Activated CD4-positive, alpha-beta memory T cell treated with anti-CD3 and anti-CD28 coated beads for 36 hours (primary cell): ENCODE results near the gene LARP4B. TPM values are rescaled to one million over a fixed set of nuclear protein-coding genes. Genes with fewer than 3 reads are reported as not detected.

ENCODE experiments used
- CTCF ChIA-PET: fragments of 350-600 bp; sonication (Branson Sonifier 250); formaldehyde crosslinking; loops from one replicate; lab custom pipeline; 2021; ENCODE audit warnings: antibody characterized with exemption, inconsistent platforms; lab: Charles Lee
- POLR2A ChIA-PET: fragments of 350-600 bp; sonication (Branson Sonifier 250); formaldehyde crosslinking; loops from one replicate; lab custom pipeline; 2021; ENCODE audit warnings: antibody characterized with exemption; lab: Charles Lee
- DNase-seq: peaks from one replicate; pipeline ENCODE4 v3.0.0-alpha.2; 2020
- H3K27ac Mint-ChIP-seq: one replicate; pipeline ENCODE4 v1.8.0; 2021; ENCODE audit warnings: mixed read lengths
- H3K27me3 Mint-ChIP-seq: one replicate; pipeline ENCODE4 v1.8.0; 2021; ENCODE audit warnings: mixed read lengths
- H3K36me3 Mint-ChIP-seq: one replicate; pipeline ENCODE4 v1.8.0; 2021; ENCODE audit warnings: mixed read lengths
- H3K4me1 Mint-ChIP-seq: one replicate; pipeline ENCODE4 v1.8.0; 2021; ENCODE audit warnings: low read depth, mixed read lengths
- H3K4me3 Mint-ChIP-seq: one replicate; pipeline ENCODE4 v1.8.0; 2021; ENCODE audit warnings: mild to moderate bottlenecking, mixed read lengths
- H3K9me3 Mint-ChIP-seq: one replicate; pipeline ENCODE4 v1.8.0; 2021; ENCODE audit warnings: mixed read lengths
- intact Hi-C: fragments of 100-400 bp; cut with micrococcal nuclease; formaldehyde crosslinking; loops from one replicate; pipeline ENCODE4 v1.15.1; 2023
- total RNA-seq, 2 experiments: library from RNA; stranded (reverse); gene quantifications; one replicate each; pipeline ENCODE4 v1.2.3, GENCODE V29; 2021

LARP4B gene
- total RNA-seq, 2 experiments from 2014 or later: 92.1 to 95.0 TPM

DNA sequence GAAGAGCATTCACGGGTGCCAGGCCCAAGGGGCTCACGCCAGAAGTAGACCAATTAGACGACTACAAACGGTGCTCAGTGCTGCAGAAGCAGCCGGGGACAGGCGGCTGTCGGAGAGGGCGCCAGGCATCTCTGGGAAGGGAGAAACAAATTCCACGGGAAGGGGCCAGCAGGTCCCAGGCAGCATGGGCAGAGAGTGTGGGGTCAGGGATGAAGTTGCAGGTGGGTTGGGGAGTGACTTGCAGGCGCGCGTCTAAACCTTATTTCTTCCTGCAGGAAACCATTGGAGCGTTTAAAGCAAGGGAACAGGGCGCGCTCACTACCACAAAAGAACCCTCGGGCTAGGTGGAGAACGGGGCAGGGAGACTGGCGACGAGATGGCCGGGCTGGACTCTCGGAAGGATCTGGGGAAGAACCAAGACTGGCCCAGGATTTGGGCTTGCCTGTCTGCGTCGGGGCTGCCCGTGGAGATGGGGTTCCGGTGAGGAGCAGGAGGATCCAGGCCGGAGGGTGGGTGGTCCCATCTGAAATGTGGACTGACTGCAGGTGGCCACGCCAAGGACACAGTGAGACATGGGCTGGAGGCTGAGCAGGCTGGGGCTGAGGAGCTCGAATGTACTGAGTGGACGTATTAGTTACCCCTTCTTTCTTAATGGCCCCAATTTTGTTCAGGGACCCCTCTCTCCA is 125.7 kb downstream of the LARP4B start:
- ChIA-PET POLR2A (no interaction called here), CTCF (no interaction called here)
- Mint-ChIP-seq H3K27ac (no peak overlapping the region), H3K9me3 (no peaks in the 10 kb centered on the region), H3K27me3 (no peaks in the 10 kb centered on the region), H3K4me1 (no peaks in the 10 kb centered on the region), H3K36me3 (peaks cover 24% of the 10 kb centered on the region), H3K4me3 (no peak overlapping the region)
- intact Hi-C loops: no loop called here
- no peak for DNase-seq

DNA sequence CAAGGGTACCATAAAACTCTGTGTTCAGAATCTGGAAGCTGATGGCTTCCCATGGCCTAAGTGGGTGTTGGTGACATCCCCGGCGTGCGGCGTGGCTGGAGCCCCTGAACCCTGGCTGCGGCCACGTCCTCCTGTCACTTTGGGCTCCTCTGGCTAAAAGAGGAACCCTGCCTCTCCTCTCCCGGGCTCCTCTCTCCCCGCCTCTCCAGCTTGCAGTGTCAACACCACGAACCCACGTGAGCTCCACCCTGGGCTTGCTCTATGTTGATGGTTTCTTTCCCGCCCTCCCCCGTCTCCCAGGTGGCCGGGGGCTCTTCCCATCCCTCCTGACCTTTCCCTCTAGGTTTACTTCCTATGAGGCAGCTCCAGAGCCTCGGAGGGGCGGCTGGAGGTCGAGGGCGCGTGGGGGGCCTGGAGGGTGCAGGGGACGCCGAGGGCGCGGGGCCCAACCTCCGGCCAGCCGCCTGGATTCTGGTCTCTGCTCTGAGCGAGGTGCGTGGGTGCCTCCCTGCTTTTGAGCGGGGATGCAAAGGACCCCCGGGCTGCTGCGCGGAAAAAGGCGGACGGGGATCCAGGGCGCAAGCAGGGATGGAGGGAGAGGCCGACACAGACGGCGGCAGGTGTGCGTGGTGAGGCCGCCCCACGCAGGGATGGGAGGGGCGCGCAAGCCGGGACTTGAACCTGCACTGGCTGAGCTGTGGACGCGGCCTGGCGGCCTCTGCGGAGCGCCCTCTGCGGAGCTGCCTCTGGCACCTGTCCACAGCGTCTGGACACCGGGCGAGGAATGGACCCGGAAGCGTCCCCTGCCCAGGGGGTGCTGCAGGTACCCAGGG is 126.5 kb downstream of the LARP4B start:
- H3K4me1 Mint-ChIP-seq: no peaks in the 10 kb centered on the region
- no peaks in the 10 kb centered on the region for H3K27me3 Mint-ChIP-seq
- ChIA-PET POLR2A (no interaction called here), CTCF (no interaction called here)
- intact Hi-C loops: no loop called here
- peaks cover 20% of the 10 kb centered on the region for H3K36me3 Mint-ChIP-seq
- DNase-seq: peak; percentile 8
- no peak overlapping the region for H3K4me3 Mint-ChIP-seq
- H3K9me3 Mint-ChIP-seq: peaks cover 5% of the 10 kb centered on the region
- H3K27ac Mint-ChIP-seq: no peak overlapping the region

GRCh38 chr10:804191-804781 is 127.2 kb downstream of the LARP4B start:
- Mint-ChIP-seq H3K27ac (no peak overlapping the region), H3K4me3 (no peak overlapping the region), H3K27me3 (no peaks in the 10 kb centered on the region), H3K9me3 (peaks cover 9% of the 10 kb centered on the region), H3K4me1 (no peaks in the 10 kb centered on the region), H3K36me3 (peaks cover 22% of the 10 kb centered on the region)
- CTCF ChIA-PET: no interaction called here
- intact Hi-C loops: no loop called here
- DNase-seq: peak; percentile 17
- POLR2A ChIA-PET: no interaction called here

DNA sequence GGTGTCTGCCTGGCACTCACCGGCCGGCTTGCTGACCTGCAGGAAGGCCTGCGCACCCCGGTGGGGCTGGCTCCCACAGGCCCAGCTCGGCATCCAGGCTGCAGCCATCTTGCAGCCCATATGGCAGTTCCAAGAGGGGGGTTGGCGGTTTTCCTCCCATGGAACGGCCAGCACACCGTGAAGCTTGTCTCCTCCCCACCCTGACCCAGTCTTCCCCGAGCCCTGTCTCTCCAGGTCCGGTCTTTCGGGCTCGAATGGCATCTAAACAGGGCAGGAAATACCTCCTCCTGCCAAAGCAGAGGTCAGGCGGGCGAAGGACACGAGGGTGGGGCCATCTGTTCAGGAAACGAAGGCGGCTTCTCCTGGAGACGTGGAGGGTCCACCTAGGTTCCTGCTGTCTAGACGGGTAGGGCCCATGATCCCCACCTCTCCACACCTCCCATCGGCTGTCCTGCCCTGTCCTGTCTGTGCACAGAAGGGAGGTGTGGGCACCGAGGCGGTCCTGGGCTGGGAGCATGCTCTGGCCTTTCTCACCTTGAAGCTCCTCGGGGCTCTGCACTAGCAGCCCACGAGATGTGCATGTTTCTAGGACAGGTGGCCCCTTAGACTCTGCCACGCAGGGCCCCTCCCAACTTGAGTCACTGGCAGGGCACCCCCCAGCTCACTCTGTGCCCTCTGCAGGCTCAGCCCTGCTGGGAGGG is 128.3 kb downstream of the LARP4B start:
- Mint-ChIP-seq H3K27me3 (no peaks in the 10 kb centered on the region), H3K9me3 (peaks cover 20% of the 10 kb centered on the region)

DNA sequence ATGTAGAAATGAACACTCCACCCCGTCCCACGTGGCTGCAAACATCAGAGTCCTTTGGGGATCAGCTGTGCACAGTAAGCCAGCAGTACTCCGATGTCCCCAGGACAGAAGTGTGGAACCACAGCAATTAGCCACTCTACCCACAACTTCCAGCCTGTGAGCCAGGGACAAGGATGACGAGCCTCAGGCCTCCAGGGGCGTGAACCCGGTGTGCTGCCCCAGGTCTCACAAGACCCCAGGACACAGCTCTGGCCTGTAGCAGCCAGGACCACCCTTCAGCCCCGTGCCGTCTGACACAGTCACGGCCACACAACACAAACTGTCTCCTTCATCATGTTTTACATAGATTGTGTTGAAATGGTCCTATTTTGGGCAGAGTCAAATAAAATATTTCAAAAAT is 129.0 kb downstream of the LARP4B start:
- CTCF ChIA-PET: no interaction called here

More for the DNA sequence above, 128.3 kb downstream of the LARP4B start:
- no peak overlapping the region for H3K27ac Mint-ChIP-seq
- H3K36me3 Mint-ChIP-seq: peaks cover 14% of the 10 kb centered on the region
- H3K4me3 Mint-ChIP-seq: no peak overlapping the region
- no peaks in the 10 kb centered on the region for H3K4me1 Mint-ChIP-seq
- CTCF ChIA-PET: no interaction called here
- intact Hi-C loops: no loop called here
- peak; percentile 6 for DNase-seq
- POLR2A ChIA-PET: no interaction called here

DNA sequence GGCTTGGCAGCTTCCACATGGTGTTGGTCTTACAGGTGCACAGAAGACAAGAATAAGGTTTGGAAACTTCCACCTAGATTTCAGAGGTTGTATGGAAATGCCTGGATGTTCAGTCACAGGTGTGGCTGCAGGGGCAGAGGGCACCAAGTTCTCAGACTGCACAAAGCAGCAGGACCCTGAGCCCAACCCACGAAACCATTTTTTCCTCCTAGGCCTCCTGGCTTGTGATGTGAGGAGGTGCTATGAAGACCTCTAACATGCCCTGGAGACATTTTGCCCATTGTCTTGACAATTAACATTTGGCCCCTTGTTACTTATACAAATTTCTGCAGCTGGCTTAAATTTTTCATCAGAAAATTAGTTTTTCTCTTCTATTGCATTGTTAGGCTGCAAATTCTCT is 134.3 kb downstream of the LARP4B start:
- CTCF ChIA-PET: no interaction called here
- peaks cover 17% of the 10 kb centered on the region for H3K36me3 Mint-ChIP-seq
- no peak overlapping the region for H3K4me3 Mint-ChIP-seq
- no peaks in the 10 kb centered on the region for H3K27me3 Mint-ChIP-seq
- H3K4me1 Mint-ChIP-seq: no peaks in the 10 kb centered on the region
- no peak overlapping the region for H3K27ac Mint-ChIP-seq
- intact Hi-C loops: no loop called here
- peaks cover 46% of the 10 kb centered on the region for H3K9me3 Mint-ChIP-seq
- POLR2A ChIA-PET: no interaction called here
- no peak for DNase-seq

More for the DNA sequence above, 129.0 kb downstream of the LARP4B start:
- Mint-ChIP-seq H3K27ac (no peak overlapping the region), H3K27me3 (no peaks in the 10 kb centered on the region), H3K9me3 (peaks cover 25% of the 10 kb centered on the region), H3K36me3 (peaks cover 13% of the 10 kb centered on the region), H3K4me1 (no peaks in the 10 kb centered on the region), H3K4me3 (no peak overlapping the region)
- peak; percentile 3 for DNase-seq
- intact Hi-C loops: no loop called here
- POLR2A ChIA-PET: no interaction called here

GRCh38 chr10:796233-796632 is 135.3 kb downstream of the LARP4B start:
- peaks cover 17% of the 10 kb centered on the region for H3K36me3 Mint-ChIP-seq
- no peak overlapping the region for H3K4me3 Mint-ChIP-seq
- H3K27ac Mint-ChIP-seq: no peak overlapping the region
- CTCF ChIA-PET: no interaction called here
- POLR2A ChIA-PET: no interaction called here
- no peaks in the 10 kb centered on the region for H3K4me1 Mint-ChIP-seq
- peaks cover 46% of the 10 kb centered on the region for H3K9me3 Mint-ChIP-seq
- H3K27me3 Mint-ChIP-seq: no peaks in the 10 kb centered on the region
- intact Hi-C loops: no loop called here
- DNase-seq: no peak

DNA sequence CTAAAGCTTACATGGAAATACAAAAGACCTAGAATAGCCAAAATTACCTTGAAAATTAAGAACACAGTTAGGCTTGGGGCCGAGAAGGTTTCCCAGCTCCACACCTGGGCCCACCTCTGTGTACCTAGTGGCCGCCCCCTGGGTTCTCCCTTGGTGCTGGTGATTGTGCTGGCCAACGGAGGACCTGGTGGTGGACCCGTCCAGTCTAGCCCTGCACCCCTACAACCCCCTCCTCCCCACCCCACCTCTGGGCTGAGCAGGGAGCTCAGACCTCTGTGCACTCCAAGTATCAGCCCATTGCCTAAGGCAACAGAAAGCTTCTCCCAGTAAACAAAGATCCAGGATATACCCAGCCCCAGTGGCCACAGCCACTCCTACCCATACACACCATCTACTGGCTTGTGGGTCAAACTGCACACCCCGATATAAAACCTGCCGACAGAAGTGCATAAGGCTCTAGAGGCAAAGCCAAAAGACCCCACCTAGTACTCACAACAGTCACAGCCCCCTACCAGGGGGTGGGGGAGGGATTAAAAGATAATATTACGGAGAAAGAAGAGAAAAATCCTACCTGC is 137.0 kb downstream of the LARP4B start:
- intact Hi-C loops: no loop called here
- H3K9me3 Mint-ChIP-seq: peaks cover 38% of the 10 kb centered on the region
- H3K27me3 Mint-ChIP-seq: no peaks in the 10 kb centered on the region
- ChIA-PET POLR2A (no interaction called here), CTCF (no interaction called here)
- H3K4me3 Mint-ChIP-seq: no peak overlapping the region
- no peaks in the 10 kb centered on the region for H3K4me1 Mint-ChIP-seq
- peaks cover 12% of the 10 kb centered on the region for H3K36me3 Mint-ChIP-seq
- no peak for DNase-seq
- no peak overlapping the region for H3K27ac Mint-ChIP-seq

DNA sequence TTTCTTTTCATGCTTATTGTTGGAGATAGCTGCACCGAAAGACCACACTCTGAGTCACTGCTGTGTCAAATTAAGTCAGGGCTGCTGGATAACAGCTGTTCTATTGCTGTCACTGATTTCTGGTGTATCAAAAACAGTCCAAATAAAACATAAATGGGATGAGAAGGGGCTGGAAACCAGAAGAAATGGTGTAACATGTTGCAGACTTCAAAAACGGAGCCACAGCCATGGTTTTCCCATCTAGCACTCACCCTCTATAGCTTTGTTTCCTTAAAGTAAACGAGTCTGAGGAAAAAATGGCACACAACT is 138.8 kb downstream of the LARP4B start:
- peaks cover 11% of the 10 kb centered on the region for H3K36me3 Mint-ChIP-seq
- H3K9me3 Mint-ChIP-seq: peaks cover 23% of the 10 kb centered on the region
- ChIA-PET CTCF (no interaction called here), POLR2A (no interaction called here)
- H3K27ac Mint-ChIP-seq: no peak overlapping the region
- no peak for DNase-seq
- intact Hi-C loops: no loop called here
- H3K4me3 Mint-ChIP-seq: no peak overlapping the region
- no peaks in the 10 kb centered on the region for H3K4me1 Mint-ChIP-seq
- H3K27me3 Mint-ChIP-seq: no peaks in the 10 kb centered on the region

GRCh38 chr10:792083-792791 is 139.3 kb downstream of the LARP4B start:
- H3K9me3 Mint-ChIP-seq: peaks cover 18% of the 10 kb centered on the region
- POLR2A ChIA-PET: no interaction called here
- H3K27ac Mint-ChIP-seq: no peak overlapping the region
- CTCF ChIA-PET: no interaction called here
- no peaks in the 10 kb centered on the region for H3K4me1 Mint-ChIP-seq
- DNase-seq: peak; percentile 3
- intact Hi-C loops: no loop called here
- no peak overlapping the region for H3K4me3 Mint-ChIP-seq
- H3K36me3 Mint-ChIP-seq: peaks cover 8% of the 10 kb centered on the region
- no peaks in the 10 kb centered on the region for H3K27me3 Mint-ChIP-seq

DNA sequence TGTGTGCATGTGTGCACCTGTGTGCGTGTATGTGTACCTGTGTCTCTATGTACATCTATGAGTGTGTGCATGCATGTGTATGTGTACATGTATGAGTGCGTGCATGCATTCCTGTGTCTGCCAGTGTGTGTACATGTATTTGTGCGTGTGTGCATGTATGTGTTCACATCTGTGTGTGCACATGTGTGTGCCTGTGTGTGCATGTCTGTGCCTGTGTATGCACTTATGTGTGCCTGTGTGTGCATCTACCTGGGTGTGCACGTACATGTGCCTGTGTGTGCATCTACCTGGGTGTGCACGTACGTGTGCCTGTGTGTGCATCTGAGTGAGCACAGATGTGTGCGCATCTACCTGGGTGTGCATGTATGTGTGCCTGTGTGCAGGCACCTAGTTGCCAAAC is 139.9 kb downstream of the LARP4B start:
- no peaks in the 10 kb centered on the region for H3K27me3 Mint-ChIP-seq
- CTCF ChIA-PET: no interaction called here
- POLR2A ChIA-PET: no interaction called here
- no peaks in the 10 kb centered on the region for H3K4me1 Mint-ChIP-seq
- no peak overlapping the region for H3K4me3 Mint-ChIP-seq
- intact Hi-C loops: no loop called here
- H3K9me3 Mint-ChIP-seq: peaks cover 15% of the 10 kb centered on the region
- no peak overlapping the region for H3K27ac Mint-ChIP-seq
- peaks cover 7% of the 10 kb centered on the region for H3K36me3 Mint-ChIP-seq
- DNase-seq: peak; percentile 3
